ENCODE data around the gene TEF. TPM values are rescaled to one million over a fixed set of nuclear protein-coding genes. Genes with fewer than 3 reads are reported as not detected.
"Not testable (repeated sequence)": the region's sequence is repeated elsewhere in the genome, so short reads cannot be mapped to it uniquely, and the experiment has no call there.

TEF gene
- total RNA-seq, 1 donor: 17.4 TPM

DNA sequence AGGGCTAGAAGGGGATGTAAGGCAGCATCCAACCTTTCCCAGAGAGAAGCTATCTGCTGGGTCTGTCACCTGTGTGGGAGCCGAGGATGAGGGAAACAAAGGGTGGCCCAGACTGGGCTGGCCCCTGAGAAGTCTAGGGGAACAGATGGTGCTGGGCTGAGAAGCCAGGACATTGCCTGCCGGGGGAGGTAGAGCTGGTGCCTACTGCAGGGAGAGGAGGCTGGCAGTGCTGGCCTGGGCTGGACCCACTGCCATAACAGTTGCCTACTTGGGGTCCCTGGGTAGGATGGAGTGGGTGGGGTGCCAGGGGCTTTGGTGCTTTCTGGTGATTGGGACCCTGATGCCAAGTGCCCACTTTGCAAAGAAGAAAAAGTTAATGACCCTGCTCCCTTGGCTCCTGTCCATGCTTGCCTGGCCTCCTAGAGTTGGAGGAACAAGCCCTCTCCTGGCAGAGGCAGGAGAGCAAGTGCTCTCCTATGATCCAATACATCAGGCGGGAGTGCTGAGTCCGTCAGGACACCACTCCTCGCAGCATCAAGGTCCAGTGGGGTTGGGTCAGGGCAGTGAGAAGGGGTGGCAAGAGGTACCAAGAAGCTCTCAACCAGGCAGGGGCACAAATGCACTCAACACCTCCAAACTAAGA, 52.7 kb downstream of the TEF start:
- H3K4me1 ChIP-seq (ENCODE audit: insufficient read depth, low read length); H3K27me3 ChIP-seq (ENCODE audit: insufficient read depth, low read length); H2AFZ ChIP-seq (ENCODE audit: low read length); H3K27ac ChIP-seq (ENCODE audit: low read depth, low read length); H3K4me3 ChIP-seq (ENCODE audit: insufficient read depth, low read length); DNase-seq (ENCODE audit: insufficient read length, low spot score, missing footprints); H3K4me2 ChIP-seq (ENCODE audit: insufficient read depth, low read length); H3K9me3 ChIP-seq (ENCODE audit: low read depth, low read length): not testable (repeated sequence)
- Histone ChIP-seq H3K79me2 (ENCODE audit: insufficient read depth, low read length) (peaks cover 71% of the 10 kb centered on the region), H4K20me1 (ENCODE audit: insufficient read depth, low read length) (peaks cover 74% of the 10 kb centered on the region), H3K36me3 (ENCODE audit: insufficient read depth, low read length) (peaks cover 70% of the 10 kb centered on the region)

DNA sequence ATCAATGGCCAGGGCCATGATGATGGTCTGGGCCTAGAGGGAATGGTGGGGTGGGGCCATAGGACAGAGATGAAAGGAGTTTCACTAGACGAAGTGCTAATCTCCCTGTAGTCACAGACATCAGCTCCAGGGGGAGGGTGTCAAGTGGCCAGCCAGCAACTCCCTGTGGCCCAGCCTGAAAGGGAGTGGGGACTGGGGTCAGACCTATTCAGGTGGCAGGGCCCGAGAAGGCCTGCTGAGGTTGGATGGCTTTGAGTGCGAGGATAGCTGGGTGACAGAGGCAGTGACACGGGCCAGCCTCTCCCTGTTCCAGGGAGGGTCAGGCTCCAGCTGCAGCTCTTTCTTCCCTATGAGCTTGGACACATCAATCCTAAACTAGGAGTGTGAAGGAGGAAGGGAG, 53.8 kb downstream of the TEF start:
- no peaks in the 10 kb centered on the region for H3K9me3 ChIP-seq (ENCODE audit: low read depth, low read length)
- peaks cover 81% of the 10 kb centered on the region for H4K20me1 ChIP-seq (ENCODE audit: insufficient read depth, low read length)

DNA sequence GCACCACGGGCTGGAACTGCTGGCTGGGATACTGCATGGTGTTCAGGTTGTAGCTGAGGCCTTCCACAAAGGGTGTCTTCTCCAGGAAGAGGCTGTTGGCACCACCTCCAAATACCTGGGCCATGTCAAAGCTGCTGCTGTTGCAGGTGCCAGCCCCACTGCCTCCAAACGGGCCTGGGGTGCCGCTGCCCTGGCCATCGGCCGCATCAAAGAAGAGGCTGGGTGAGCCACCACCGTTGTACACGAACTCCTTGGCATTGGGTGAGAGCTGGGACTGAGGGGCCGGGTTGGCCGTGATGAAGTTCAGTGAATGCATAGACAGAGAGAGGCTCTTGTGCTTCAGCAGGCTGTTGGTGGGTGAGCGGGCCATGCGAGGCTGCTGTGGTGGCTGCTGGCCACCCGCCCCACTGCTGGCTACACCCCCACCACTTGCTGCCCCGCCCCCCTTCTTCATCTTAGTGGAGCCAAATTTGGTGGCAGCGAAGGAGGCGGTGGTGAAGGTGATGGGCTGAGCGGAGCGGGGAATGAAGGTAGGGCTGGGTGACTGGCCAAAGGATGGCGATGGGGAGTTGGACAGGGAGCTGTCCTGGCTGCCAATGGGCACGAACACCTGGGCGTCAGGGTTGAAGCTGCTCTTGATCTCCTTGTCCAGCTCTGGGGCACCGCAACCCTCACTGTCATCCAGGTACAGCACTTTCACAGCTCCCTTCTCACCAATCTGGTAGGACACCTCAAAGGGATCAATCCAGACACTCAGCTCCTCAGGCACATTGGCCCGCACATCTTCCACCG, 54.8 kb downstream of the TEF start:
- H4K20me1 ChIP-seq (ENCODE audit: insufficient read depth, low read length): peaks cover 76% of the 10 kb centered on the region
- H3K4me1 ChIP-seq (ENCODE audit: insufficient read depth, low read length): no peaks in the 10 kb centered on the region

More for the DNA sequence above, 53.8 kb downstream of the TEF start:
- Histone ChIP-seq H3K4me2 (ENCODE audit: insufficient read depth, low read length) (no peak overlapping the region), H2AFZ (ENCODE audit: low read length) (no peak overlapping the region), H3K27me3 (ENCODE audit: insufficient read depth, low read length) (no peaks in the 10 kb centered on the region), H3K4me3 (ENCODE audit: insufficient read depth, low read length) (no peak overlapping the region), H3K4me1 (ENCODE audit: insufficient read depth, low read length) (no peaks in the 10 kb centered on the region), H3K79me2 (ENCODE audit: insufficient read depth, low read length) (peaks cover 82% of the 10 kb centered on the region), H3K27ac (ENCODE audit: low read depth, low read length) (no peak overlapping the region), H3K36me3 (ENCODE audit: insufficient read depth, low read length) (peaks cover 74% of the 10 kb centered on the region)
- no peak for DNase-seq (ENCODE audit: insufficient read length, low spot score, missing footprints)
- TF ChIP-seq, protein P1, sequence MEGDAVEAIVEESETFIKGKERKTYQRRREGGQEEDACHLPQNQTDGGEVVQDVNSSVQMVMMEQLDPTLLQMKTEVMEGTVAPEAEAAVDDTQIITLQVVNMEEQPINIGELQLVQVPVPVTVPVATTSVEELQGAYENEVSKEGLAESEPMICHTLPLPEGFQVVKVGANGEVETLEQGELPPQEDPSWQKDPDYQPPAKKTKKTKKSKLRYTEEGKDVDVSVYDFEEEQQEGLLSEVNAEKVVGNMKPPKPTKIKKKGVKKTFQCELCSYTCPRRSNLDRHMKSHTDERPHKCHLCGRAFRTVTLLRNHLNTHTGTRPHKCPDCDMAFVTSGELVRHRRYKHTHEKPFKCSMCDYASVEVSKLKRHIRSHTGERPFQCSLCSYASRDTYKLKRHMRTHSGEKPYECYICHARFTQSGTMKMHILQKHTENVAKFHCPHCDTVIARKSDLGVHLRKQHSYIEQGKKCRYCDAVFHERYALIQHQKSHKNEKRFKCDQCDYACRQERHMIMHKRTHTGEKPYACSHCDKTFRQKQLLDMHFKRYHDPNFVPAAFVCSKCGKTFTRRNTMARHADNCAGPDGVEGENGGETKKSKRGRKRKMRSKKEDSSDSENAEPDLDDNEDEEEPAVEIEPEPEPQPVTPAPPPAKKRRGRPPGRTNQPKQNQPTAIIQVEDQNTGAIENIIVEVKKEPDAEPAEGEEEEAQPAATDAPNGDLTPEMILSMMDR (IDR thresholded peaks at IDR 0.05; ENCODE audit: extremely low read depth, low read depth, low read length): no peak

DNA sequence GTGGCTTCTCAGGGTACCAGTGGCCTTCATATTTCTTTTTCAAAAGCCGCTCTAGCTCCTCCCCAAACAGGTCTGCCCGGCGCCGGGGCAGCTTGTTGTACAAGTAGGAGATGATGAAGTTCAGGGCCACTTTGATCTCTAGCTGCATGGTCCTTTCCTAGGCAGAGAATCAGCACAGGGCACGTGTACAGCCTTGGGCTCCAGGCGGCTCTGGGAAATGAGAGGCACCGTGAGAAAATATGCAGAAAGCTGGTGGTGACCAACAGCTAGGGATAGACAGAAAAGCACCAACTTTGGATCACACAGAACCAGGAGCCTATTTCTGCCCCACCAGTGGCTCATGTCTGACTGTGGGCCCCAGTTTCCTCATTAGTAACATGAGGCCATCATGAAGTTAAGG, 55.5 kb downstream of the TEF start:
- Histone ChIP-seq H3K4me1 (ENCODE audit: insufficient read depth, low read length) (no peaks in the 10 kb centered on the region), H3K79me2 (ENCODE audit: insufficient read depth, low read length) (peaks cover 90% of the 10 kb centered on the region), H3K4me2 (ENCODE audit: insufficient read depth, low read length) (no peak overlapping the region), H3K36me3 (ENCODE audit: insufficient read depth, low read length) (peaks cover 72% of the 10 kb centered on the region), H2AFZ (ENCODE audit: low read length) (no peak overlapping the region), H3K27ac (ENCODE audit: low read depth, low read length) (no peak overlapping the region), H4K20me1 (ENCODE audit: insufficient read depth, low read length) (peaks cover 74% of the 10 kb centered on the region), H3K9me3 (ENCODE audit: low read depth, low read length) (no peaks in the 10 kb centered on the region), H3K27me3 (ENCODE audit: insufficient read depth, low read length) (no peaks in the 10 kb centered on the region), H3K4me3 (ENCODE audit: insufficient read depth, low read length) (no peak overlapping the region)
- no peak for DNase-seq (ENCODE audit: insufficient read length, low spot score, missing footprints)
- TF ChIP-seq, protein P1 (IDR thresholded peaks at IDR 0.05; ENCODE audit: extremely low read depth, low read depth, low read length): no peak

More for the DNA sequence above, 54.8 kb downstream of the TEF start:
- no peak overlapping the region for H3K4me2 ChIP-seq (ENCODE audit: insufficient read depth, low read length)
- peaks cover 76% of the 10 kb centered on the region for H3K36me3 ChIP-seq (ENCODE audit: insufficient read depth, low read length)
- no peaks in the 10 kb centered on the region for H3K9me3 ChIP-seq (ENCODE audit: low read depth, low read length)
- no peak for DNase-seq (ENCODE audit: insufficient read length, low spot score, missing footprints)
- H2AFZ ChIP-seq (ENCODE audit: low read length): no peak overlapping the region
- H3K79me2 ChIP-seq (ENCODE audit: insufficient read depth, low read length): peaks cover 88% of the 10 kb centered on the region
- H3K27ac ChIP-seq (ENCODE audit: low read depth, low read length): no peak overlapping the region
- TF ChIP-seq, protein P1 (IDR thresholded peaks at IDR 0.05; ENCODE audit: extremely low read depth, low read depth, low read length): no peak
- H3K4me3 ChIP-seq (ENCODE audit: insufficient read depth, low read length): no peak overlapping the region
- H3K27me3 ChIP-seq (ENCODE audit: insufficient read depth, low read length): no peaks in the 10 kb centered on the region

DNA sequence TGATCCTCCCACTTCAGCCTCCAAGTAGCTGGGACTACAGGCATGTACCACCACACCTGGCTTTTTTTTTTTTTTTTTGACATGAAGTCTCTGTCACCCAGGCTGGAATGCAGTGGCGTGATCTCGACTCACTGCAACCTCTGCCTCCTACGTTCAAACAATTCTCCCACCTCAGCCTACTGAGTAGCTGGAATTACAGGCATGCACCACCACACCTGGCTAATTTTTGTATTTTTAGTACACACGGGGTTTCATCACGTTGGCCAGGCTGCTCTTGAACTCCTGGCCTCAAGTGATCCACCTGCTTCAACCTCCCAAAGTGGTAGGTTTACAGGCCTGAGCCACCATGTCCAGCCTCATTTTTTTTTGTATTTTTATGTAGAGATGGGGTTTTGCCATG, 58.8 kb downstream of the TEF start:
- H3K36me3 ChIP-seq (ENCODE audit: insufficient read depth, low read length): peaks cover 53% of the 10 kb centered on the region
- H4K20me1 ChIP-seq (ENCODE audit: insufficient read depth, low read length): peaks cover 79% of the 10 kb centered on the region
- not testable (repeated sequence) for DNase-seq (ENCODE audit: insufficient read length, low spot score, missing footprints); H3K4me2 ChIP-seq (ENCODE audit: insufficient read depth, low read length); H2AFZ ChIP-seq (ENCODE audit: low read length); H3K9me3 ChIP-seq (ENCODE audit: low read depth, low read length); H3K4me3 ChIP-seq (ENCODE audit: insufficient read depth, low read length); H3K27me3 ChIP-seq (ENCODE audit: insufficient read depth, low read length); H3K27ac ChIP-seq (ENCODE audit: low read depth, low read length)
- H3K4me1 ChIP-seq (ENCODE audit: insufficient read depth, low read length): peaks cover 12% of the 10 kb centered on the region
- peaks cover 96% of the 10 kb centered on the region for H3K79me2 ChIP-seq (ENCODE audit: insufficient read depth, low read length)
